ENCODE results near the gene RNF126. TPM values are rescaled to one million over a fixed set of nuclear protein-coding genes. Genes with fewer than 3 reads are reported as not detected.

RNF126 gene
- polyA plus RNA-seq, 1 experiment = 2.7 TPM

GRCh38 chr19:646779-647565 lies 16.0 kb downstream of the RNF126 start:
- H3K27me3 ChIP-seq (ENCODE audit: control insufficient read depth, insufficient read depth, low read length) = no peaks in the 10 kb centered on the region
- TF ChIP-seq CTCF (IDR thresholded peaks at IDR 0.05; ENCODE audit: insufficient read depth, low read depth, low read length) = no peak
- H3K36me3 ChIP-seq (ENCODE audit: control insufficient read depth, insufficient read depth, low read length) = peaks cover 27% of the 10 kb centered on the region
- H3K4me3 ChIP-seq (ENCODE audit: low read depth, low read length) = no peak overlapping the region
- ChIA-PET CTCF (no interaction called here), POLR2A (no interaction called here)
- DNase-seq (ENCODE audit: low read depth) = no peak

- ChIA-PET CTCF (no interaction called here), POLR2A (no interaction called here)
- Histone ChIP-seq H3K36me3 (ENCODE audit: control insufficient read depth, insufficient read depth, low read length) (peaks cover 25% of the 10 kb centered on the region), H3K4me3 (ENCODE audit: low read depth, low read length) (no peak overlapping the region), H3K27me3 (ENCODE audit: control insufficient read depth, insufficient read depth, low read length) (no peaks in the 10 kb centered on the region)
- DNase-seq (ENCODE audit: low read depth) = no peak
- TF ChIP-seq CTCF (IDR thresholded peaks at IDR 0.05; ENCODE audit: insufficient read depth, low read depth, low read length) = no peak
Observed at GRCh38 chr19:645912-646778, 16.9 kb downstream of the RNF126 start.

GRCh38 chr19:644789-645188 lies 18.2 kb downstream of the RNF126 start:
- no peak for DNase-seq (ENCODE audit: low read depth)
- Histone ChIP-seq H3K4me3 (ENCODE audit: low read depth, low read length) (no peak overlapping the region), H3K36me3 (ENCODE audit: control insufficient read depth, insufficient read depth, low read length) (peaks cover 22% of the 10 kb centered on the region), H3K27me3 (ENCODE audit: control insufficient read depth, insufficient read depth, low read length) (no peaks in the 10 kb centered on the region)
- CTCF ChIA-PET = no interaction called here
- POLR2A ChIA-PET = no interaction called here
- no peak for TF ChIP-seq CTCF (IDR thresholded peaks at IDR 0.05; ENCODE audit: insufficient read depth, low read depth, low read length)

GRCh38 chr19:644363-644762 lies 18.7 kb downstream of the RNF126 start:
- TF ChIP-seq CTCF (IDR thresholded peaks at IDR 0.05; ENCODE audit: insufficient read depth, low read depth, low read length) = no peak
- peaks cover 22% of the 10 kb centered on the region for H3K36me3 ChIP-seq (ENCODE audit: control insufficient read depth, insufficient read depth, low read length)
- H3K4me3 ChIP-seq (ENCODE audit: low read depth, low read length) = no peak overlapping the region
- DNase-seq (ENCODE audit: low read depth) = no peak
- ChIA-PET POLR2A (no interaction called here), CTCF (no interaction called here)
- no peaks in the 10 kb centered on the region for H3K27me3 ChIP-seq (ENCODE audit: control insufficient read depth, insufficient read depth, low read length)

GRCh38 chr19:643736-644135 lies 19.3 kb downstream of the RNF126 start:
- H3K4me3 ChIP-seq (ENCODE audit: low read depth, low read length) = no peak overlapping the region
- ChIA-PET CTCF (no interaction called here), POLR2A (no interaction called here)
- no peak for TF ChIP-seq CTCF (IDR thresholded peaks at IDR 0.05; ENCODE audit: insufficient read depth, low read depth, low read length)
- no peaks in the 10 kb centered on the region for H3K27me3 ChIP-seq (ENCODE audit: control insufficient read depth, insufficient read depth, low read length)
- H3K36me3 ChIP-seq (ENCODE audit: control insufficient read depth, insufficient read depth, low read length) = peaks cover 19% of the 10 kb centered on the region
- DNase-seq (ENCODE audit: low read depth) = no peak

All from BJ (cell line).